ENCODE results near the gene C1orf115.

DNA sequence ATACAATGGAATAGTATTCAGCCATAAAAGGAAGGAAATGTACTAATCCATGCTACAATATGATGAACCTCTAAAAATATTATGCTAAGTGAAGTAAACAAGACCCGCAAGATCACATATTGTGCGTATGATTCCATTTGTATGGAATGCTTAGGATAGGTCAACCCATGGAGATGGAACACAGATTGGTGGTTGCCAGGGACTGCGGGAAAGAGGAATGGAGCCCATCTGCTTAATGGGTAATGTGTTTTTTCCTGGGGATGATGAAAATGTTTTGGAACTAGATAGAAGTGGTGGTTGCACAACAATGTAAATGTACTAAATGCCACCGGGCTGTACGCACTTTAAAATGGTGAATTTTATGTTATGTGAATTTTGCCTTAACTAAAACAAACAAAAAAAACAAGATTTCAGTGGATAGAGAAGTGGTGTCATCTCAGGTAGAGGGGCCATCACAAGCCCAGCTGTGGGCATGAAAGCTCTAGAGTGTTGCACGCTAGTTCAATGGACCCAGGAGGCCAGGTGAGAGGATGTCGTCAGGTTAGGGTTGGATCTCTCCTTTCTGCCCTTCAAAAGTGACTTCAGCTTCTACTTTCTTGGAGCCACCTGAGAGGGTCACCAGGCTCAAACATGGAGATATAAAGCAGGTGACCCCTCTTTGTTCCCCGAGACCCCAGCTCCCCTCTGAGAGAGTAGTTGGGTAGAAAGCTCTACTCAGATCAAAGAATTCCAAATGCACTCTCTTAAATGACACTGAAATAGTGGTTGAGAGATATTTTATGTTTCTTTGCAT, 2.5 kb downstream of the C1orf115 start:
- TF ChIP-seq, protein P1, sequence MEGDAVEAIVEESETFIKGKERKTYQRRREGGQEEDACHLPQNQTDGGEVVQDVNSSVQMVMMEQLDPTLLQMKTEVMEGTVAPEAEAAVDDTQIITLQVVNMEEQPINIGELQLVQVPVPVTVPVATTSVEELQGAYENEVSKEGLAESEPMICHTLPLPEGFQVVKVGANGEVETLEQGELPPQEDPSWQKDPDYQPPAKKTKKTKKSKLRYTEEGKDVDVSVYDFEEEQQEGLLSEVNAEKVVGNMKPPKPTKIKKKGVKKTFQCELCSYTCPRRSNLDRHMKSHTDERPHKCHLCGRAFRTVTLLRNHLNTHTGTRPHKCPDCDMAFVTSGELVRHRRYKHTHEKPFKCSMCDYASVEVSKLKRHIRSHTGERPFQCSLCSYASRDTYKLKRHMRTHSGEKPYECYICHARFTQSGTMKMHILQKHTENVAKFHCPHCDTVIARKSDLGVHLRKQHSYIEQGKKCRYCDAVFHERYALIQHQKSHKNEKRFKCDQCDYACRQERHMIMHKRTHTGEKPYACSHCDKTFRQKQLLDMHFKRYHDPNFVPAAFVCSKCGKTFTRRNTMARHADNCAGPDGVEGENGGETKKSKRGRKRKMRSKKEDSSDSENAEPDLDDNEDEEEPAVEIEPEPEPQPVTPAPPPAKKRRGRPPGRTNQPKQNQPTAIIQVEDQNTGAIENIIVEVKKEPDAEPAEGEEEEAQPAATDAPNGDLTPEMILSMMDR (conservative IDR thresholded peaks at IDR 0.05) = no peak
- no peak for TF ChIP-seq ZFX (IDR thresholded peaks at IDR 0.05)

Measured in C4-2B (cell line).